WI38 (cell line): ENCODE data around the gene HERPUD1.

Experiments used
- H3K4me3 ChIP-seq: 2 replicates; pipeline ENCODE4 v1.5.1; 2011; ENCODE audit warnings: low read depth, mild to moderate bottlenecking, control low read depth, low read length
- TF ChIP-seq, protein P1 (sequence below): IDR thresholded peaks from 2 replicates; pipeline ENCODE4 v1.5.1; 2012; ENCODE audit warnings: low read depth, mild to moderate bottlenecking, control low read depth, low read length

HERPUD1 gene

DNA sequence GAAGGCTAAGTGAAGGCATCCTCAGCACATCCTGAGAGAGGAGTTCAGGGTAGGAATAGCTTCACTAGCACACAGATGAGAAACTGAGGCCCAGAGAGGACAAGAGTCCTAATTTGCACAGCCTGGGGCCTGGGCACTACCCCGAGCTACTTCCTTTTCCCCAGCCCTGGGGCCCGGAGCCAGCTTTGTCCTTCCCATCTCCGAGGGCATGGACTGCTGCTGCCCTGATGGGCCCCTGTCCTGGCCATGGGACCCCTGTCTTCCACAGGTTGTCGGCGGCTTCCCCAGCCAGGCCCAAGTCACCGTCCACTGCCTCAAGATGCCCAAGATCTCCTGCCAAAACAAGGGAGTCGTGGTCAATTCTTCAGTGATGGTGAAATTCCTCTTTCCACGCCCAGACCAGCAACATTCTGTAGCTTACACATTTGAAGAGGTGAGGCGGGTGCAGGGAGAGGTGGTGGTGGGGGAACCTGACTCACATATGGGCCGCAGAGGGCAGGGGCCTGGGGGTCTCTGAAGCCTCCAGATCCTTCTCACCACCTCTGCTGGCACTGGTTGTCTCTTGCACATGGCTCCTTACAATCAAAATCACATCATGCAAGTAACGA is 46.0 kb downstream of the HERPUD1 start:
- H3K4me3 ChIP-seq = no peak overlapping the region
- TF ChIP-seq, protein P1, sequence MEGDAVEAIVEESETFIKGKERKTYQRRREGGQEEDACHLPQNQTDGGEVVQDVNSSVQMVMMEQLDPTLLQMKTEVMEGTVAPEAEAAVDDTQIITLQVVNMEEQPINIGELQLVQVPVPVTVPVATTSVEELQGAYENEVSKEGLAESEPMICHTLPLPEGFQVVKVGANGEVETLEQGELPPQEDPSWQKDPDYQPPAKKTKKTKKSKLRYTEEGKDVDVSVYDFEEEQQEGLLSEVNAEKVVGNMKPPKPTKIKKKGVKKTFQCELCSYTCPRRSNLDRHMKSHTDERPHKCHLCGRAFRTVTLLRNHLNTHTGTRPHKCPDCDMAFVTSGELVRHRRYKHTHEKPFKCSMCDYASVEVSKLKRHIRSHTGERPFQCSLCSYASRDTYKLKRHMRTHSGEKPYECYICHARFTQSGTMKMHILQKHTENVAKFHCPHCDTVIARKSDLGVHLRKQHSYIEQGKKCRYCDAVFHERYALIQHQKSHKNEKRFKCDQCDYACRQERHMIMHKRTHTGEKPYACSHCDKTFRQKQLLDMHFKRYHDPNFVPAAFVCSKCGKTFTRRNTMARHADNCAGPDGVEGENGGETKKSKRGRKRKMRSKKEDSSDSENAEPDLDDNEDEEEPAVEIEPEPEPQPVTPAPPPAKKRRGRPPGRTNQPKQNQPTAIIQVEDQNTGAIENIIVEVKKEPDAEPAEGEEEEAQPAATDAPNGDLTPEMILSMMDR = no peak

DNA sequence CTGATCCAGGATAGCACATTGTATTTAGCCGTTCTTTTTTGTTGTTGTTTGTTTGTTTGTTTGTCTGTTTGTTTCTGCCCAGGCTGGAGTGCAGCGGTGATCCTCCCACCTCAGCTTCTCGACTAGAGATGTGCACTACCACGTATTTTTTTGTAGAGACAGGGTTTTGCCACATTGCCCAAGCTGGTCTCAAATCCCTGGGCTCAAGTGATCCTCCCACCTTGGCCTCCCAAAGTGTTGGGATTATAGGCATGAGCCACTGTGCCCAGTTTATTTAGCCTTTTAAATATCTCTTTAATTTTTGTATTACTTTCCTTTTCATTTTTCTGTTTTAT is 48.2 kb downstream of the HERPUD1 start:
- no peak overlapping the region for H3K4me3 ChIP-seq
- TF ChIP-seq, protein P1 = no peak

DNA sequence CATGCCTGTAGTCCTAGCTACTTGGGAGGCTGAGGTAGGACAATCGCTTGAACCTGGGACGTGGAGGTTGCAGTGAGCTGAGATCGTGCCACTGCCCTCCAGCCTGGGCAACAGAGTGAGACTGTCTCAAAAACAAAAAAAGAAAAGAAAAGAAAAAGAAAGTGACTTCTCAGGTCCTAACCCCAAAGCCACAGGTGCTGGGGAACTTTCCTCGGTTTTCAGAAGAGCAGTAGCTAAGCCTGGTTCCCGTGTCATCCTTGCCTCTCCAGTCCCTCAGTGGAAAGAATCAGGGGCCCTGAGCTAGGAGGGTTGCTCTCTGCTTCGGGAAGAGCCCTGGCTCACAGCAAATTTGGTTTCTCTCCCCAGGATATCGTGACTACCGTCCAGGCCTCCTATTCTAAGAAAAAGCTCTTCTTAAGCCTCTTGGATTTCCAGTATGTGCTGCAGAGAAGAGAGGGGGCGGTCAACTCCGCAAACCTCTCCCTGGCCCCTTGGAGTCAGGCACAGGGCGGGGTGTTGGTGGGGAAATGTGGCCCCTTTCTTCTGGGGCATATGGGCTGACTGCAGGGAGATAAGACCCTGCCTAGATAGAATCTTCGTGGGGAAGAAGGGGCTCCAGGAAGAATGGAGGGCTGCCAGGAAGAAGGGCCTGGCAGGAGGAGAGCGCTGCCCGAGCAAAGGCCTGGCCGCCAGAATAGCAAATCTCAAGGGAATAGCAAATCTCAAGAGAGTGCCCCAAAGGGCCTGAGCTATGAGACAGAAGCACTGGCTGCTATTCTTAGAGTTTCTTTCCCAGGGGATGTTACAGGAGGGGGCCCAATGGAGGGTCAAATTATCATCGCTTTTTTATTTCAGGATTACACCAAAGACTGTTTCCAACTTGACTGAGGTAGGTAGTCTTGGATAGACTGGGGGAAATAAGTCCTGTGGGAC is 49.1 kb downstream of the HERPUD1 start:
- TF ChIP-seq, protein P1 = no peak
- no peak overlapping the region for H3K4me3 ChIP-seq

DNA sequence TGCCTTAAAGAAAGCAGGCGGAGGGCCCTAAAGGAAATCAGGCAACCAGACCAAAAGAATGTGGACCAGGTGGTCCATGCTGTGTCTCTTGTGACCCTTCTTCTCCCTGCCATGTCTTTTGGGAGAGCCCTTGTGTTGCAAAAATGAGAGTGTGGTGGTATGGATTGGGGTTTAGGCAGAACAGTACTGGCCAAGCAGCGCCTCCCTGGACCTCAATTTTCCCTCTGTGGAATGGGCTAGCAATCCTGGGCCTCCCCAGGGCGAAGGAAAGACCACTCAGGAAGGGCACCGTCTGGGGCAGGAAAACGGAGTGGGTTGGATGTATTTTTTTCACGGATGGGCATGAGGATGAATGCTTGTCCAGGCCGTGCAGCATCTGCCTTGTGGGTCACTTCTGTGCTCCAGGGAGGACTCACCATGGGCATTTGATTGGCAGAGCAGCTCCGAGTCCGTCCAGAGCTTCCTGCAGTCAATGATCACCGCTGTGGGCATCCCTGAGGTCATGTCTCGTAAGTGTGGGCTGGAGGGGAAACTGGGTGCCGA is 49.9 kb downstream of the HERPUD1 start:
- H3K4me3 ChIP-seq = no peak overlapping the region

DNA sequence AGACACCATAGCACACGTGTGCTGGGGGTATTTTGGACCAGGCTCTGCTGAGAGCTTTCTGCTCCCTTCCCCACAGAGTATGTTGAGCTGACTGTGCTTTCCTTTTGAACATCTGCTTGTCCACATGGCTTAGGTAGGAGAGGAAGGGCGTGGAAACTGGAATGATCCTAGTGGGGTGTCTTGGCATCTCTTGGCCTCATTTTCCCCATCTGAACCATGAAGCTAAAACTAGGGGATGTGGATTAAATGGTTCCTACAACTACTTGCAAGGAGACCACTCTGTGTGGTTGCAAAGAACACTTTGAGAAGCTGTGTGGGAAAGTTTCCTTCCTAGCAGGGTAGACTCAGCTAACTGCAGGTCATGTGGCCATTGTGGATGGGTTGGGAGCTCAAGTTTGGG is 50.8 kb downstream of the HERPUD1 start:
- TF ChIP-seq, protein P1 = no peak
- no peak overlapping the region for H3K4me3 ChIP-seq

More for the DNA sequence above, 49.9 kb downstream of the HERPUD1 start:
- TF ChIP-seq, protein P1 = no peak

DNA sequence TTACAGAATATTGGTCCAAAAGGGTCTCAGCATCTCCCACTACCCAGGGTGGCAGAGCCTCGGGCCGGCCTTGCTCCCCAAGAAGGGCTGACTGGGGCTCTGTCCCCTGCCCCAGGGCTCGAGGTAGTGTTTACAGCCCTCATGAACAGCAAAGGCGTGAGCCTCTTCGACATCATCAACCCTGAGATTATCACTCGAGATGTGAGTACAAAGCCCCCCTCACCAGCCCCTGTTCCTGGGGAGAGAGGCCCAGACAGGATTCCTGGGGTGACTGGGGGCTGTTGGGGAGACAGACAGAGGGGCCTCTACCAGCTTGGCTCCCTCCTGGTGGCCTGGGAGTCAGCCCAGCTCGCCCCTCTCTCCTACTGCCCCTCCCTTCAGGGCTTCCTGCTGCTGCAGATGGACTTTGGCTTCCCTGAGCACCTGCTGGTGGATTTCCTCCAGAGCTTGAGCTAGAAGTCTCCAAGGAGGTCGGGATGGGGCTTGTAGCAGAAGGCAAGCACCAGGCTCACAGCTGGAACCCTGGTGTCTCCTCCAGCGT is 51.3 kb downstream of the HERPUD1 start:
- H3K4me3 ChIP-seq = no peak overlapping the region
- TF ChIP-seq, protein P1 = no peak
